Astrocyte (in vitro differentiated cells and primary cell): Measurements from ENCODE around the gene B3GNT5.

Experiments
- EZH2 ChIP-seq: IDR thresholded peaks from 2 replicates; pipeline ENCODE4 v1.6.1; 2012; ENCODE audit warnings: mild to moderate bottlenecking, low read length, inconsistent platforms; ENCODE audit not compliant: insufficient read depth
- TF ChIP-seq, protein P1 (sequence below): IDR thresholded peaks from 2 replicates; pipeline ENCODE4 v1.5.1; 2011; ENCODE audit warnings: low read depth, mild to moderate bottlenecking, inconsistent platforms, low read length, moderate library complexity; ENCODE audit not compliant: insufficient read depth

DNA sequence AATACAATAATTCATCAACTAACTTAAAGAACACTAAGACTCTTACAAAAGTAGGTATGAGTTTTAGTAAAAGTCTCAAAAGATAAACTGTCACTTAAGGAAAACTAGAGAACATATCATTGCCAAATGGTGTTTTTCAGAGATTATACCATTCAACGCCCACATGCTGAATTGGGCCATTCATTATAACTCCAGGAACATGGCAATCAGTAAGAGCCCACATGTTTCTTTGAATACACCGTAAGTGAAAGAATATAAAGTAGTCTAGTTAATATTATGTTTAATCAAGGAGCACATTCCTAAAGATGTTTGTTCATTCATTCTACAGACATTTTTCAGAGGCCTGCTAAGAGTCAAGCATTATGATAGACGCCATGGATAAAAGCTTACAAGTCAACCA lies 22.9 kb downstream of the B3GNT5 start:
- no peak for TF ChIP-seq EZH2
- TF ChIP-seq, protein P1, sequence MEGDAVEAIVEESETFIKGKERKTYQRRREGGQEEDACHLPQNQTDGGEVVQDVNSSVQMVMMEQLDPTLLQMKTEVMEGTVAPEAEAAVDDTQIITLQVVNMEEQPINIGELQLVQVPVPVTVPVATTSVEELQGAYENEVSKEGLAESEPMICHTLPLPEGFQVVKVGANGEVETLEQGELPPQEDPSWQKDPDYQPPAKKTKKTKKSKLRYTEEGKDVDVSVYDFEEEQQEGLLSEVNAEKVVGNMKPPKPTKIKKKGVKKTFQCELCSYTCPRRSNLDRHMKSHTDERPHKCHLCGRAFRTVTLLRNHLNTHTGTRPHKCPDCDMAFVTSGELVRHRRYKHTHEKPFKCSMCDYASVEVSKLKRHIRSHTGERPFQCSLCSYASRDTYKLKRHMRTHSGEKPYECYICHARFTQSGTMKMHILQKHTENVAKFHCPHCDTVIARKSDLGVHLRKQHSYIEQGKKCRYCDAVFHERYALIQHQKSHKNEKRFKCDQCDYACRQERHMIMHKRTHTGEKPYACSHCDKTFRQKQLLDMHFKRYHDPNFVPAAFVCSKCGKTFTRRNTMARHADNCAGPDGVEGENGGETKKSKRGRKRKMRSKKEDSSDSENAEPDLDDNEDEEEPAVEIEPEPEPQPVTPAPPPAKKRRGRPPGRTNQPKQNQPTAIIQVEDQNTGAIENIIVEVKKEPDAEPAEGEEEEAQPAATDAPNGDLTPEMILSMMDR: no peak
